ENCODE results near the gene PTP4A2. TPM values are rescaled to one million over a fixed set of nuclear protein-coding genes. Genes with fewer than 3 reads are reported as not detected.

Gene PTP4A2
- total RNA-seq, 6 experiments from 2014 or later: 258 to 353 (median 305) TPM

DNA sequence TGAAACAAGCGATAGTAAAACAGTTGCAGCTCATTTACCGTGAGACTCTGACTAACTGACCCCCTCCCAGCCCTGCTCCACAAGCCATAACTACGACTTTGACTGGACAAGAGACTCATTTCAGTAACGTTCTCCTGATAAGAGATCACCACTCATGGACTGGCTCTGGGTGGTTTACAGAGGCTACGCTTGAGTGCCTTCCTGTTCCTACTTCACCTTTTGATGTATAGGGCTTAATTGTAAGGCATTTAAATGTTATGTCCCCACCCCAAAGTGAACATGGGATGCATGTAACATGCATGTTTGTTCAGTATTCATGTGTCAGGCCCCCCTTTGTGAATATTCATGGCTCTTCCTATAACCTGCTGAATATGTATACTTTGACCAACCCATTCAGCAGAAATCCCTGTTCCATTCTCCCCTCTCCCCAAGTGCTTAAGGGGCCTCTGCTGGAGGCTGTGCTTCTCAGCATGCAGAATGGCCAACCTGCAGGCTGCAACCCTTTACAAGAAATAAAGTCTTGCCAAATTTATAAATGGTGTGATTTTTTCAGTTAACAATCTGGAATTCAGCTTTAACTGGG lies 71.6 kb downstream of the PTP4A2 start:
- TF ChIP-seq, protein P1, sequence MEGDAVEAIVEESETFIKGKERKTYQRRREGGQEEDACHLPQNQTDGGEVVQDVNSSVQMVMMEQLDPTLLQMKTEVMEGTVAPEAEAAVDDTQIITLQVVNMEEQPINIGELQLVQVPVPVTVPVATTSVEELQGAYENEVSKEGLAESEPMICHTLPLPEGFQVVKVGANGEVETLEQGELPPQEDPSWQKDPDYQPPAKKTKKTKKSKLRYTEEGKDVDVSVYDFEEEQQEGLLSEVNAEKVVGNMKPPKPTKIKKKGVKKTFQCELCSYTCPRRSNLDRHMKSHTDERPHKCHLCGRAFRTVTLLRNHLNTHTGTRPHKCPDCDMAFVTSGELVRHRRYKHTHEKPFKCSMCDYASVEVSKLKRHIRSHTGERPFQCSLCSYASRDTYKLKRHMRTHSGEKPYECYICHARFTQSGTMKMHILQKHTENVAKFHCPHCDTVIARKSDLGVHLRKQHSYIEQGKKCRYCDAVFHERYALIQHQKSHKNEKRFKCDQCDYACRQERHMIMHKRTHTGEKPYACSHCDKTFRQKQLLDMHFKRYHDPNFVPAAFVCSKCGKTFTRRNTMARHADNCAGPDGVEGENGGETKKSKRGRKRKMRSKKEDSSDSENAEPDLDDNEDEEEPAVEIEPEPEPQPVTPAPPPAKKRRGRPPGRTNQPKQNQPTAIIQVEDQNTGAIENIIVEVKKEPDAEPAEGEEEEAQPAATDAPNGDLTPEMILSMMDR (IDR thresholded peaks at IDR 0.05): no peak
- Mint-ChIP-seq H3K4me1 (ENCODE audit: low read depth) (no peaks in the 10 kb centered on the region), H3K27me3 (ENCODE audit: insufficient read depth) (peaks cover 16% of the 10 kb centered on the region), H3K36me3 (ENCODE audit: low read depth) (no peaks in the 10 kb centered on the region), H3K9me3 (no peaks in the 10 kb centered on the region), H3K4me3 (no peak overlapping the region), H3K27ac (no peak overlapping the region)
- DNase-seq: no peak

DNA sequence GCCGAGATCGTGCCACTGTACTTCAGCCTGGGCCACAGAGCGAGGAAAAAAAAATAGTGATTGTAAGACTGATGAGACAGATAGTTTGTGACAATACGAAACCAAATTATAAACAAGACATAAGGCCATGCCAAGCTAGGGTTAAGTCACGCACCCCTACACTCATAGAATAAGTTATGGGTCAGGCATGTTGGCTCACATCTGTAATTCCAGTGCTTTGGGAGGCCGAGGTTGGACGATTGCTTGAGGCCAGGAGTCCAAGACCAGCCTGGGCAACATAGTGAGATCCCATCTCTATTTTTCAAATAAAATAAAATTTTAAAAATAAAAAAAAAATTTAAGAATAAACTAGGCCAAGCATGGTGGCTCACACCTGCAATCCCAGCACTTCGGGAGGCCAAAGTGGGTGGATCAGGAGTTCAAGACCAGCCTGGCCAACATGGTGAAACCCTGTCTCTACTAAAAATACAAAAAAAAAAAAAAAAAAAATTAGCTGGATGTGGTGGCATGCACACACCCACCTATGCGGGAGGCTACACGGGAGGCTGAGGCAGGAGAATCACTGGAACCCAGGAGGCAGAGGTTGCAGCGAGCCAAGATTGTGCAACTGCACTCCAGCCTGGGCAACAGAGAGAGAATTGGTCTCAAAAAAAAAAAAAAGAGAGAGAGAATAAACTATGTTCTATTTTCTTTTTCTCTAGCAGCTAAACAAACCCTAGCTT lies 72.3 kb downstream of the PTP4A2 start:
- no peaks in the 10 kb centered on the region for H3K36me3 Mint-ChIP-seq (ENCODE audit: low read depth)
- TF ChIP-seq, protein P1 (IDR thresholded peaks at IDR 0.05): no peak
- no peak for DNase-seq
- H3K4me1 Mint-ChIP-seq (ENCODE audit: low read depth): no peaks in the 10 kb centered on the region
- H3K27ac Mint-ChIP-seq: no peak overlapping the region
- H3K9me3 Mint-ChIP-seq: no peaks in the 10 kb centered on the region
- H3K4me3 Mint-ChIP-seq: no peak overlapping the region
- peaks cover 16% of the 10 kb centered on the region for H3K27me3 Mint-ChIP-seq (ENCODE audit: insufficient read depth)

DNA sequence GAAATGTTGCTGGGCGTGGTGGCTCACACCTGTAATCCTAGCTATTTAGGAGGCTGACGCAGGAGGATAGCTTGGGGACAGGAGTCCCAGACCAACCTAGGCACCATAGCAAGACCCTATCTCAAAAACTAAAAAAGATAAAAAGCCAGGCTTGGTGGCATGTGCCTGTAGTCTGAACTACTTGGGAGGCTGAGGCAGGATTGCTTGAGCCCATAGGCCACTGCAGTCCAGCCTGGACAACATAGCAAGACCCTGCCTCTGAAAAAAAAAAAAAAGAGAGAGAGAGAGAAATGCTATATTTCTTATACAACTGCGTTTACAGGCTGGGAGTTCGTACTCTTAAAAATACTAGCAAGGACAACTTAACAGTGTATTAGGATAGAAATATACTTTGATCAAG lies 76.1 kb downstream of the PTP4A2 start:
- H3K4me3 Mint-ChIP-seq: no peak overlapping the region
- no peaks in the 10 kb centered on the region for H3K4me1 Mint-ChIP-seq (ENCODE audit: low read depth)
- TF ChIP-seq, protein P1 (IDR thresholded peaks at IDR 0.05): no peak

DNA sequence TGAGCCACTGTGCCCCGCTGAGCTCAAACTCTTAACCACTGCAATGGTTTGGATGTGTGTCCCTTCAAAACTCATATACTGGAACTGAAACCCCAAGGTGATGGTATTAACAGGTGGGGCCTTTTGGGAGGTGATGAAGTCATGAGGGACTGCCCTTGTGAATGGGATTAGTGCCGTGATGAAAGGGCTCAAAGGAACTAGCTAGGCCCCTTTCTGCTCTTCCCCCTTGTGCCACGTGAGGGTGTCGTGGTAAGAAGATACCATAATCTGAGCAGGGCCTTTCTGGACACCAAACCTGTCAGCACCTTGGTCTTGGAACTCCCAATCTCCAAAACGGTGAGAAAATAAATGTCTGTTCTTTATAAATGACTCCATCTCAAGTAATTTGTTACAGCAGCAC lies 76.8 kb downstream of the PTP4A2 start:
- peaks cover 7% of the 10 kb centered on the region; the same call in 1 of the 2 replicates for H3K27me3 Mint-ChIP-seq (ENCODE audit: insufficient read depth)
- no peak overlapping the region for H3K27ac Mint-ChIP-seq
- H3K36me3 Mint-ChIP-seq (ENCODE audit: low read depth): no peaks in the 10 kb centered on the region
- H3K4me3 Mint-ChIP-seq: no peak overlapping the region
- DNase-seq: no peak
- H3K4me1 Mint-ChIP-seq (ENCODE audit: low read depth): no peaks in the 10 kb centered on the region
- TF ChIP-seq, protein P1 (IDR thresholded peaks at IDR 0.05): no peak
- H3K9me3 Mint-ChIP-seq: no peaks in the 10 kb centered on the region

More for the DNA sequence above, 76.1 kb downstream of the PTP4A2 start:
- no peak for DNase-seq
- no peaks in the 10 kb centered on the region for H3K36me3 Mint-ChIP-seq (ENCODE audit: low read depth)
- H3K9me3 Mint-ChIP-seq: no peaks in the 10 kb centered on the region
- no peak overlapping the region for H3K27ac Mint-ChIP-seq
- H3K27me3 Mint-ChIP-seq (ENCODE audit: insufficient read depth): peaks cover 7% of the 10 kb centered on the region; the same call in 1 of the 2 replicates

DNA sequence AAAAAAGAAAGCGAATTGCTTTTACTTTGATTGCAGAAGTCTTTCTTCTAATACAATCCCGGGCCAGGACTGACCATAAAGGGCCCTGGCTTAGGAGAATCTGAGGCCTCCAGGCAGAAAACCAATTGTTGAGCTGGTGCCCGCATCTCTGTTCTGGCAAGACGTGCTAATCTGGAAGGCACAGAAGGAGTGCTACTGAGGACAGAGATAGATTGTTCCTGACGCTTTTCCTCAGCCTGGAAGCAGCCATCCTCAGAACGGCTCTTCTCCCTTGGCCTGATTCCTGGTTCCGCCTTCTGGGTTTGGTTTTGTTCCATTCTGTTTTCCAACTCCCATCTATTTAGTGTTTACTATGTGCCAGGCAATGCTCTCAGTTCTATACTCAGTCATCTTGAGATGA lies 77.6 kb downstream of the PTP4A2 start:
- H3K27me3 Mint-ChIP-seq (ENCODE audit: insufficient read depth): peaks cover 7% of the 10 kb centered on the region; the same call in 1 of the 2 replicates
- H3K4me3 Mint-ChIP-seq: no peak overlapping the region
- no peak for DNase-seq
- TF ChIP-seq, protein P1 (IDR thresholded peaks at IDR 0.05): no peak
- no peak overlapping the region for H3K27ac Mint-ChIP-seq
- no peaks in the 10 kb centered on the region for H3K4me1 Mint-ChIP-seq (ENCODE audit: low read depth)
- no peaks in the 10 kb centered on the region for H3K36me3 Mint-ChIP-seq (ENCODE audit: low read depth)
- H3K9me3 Mint-ChIP-seq: no peaks in the 10 kb centered on the region
